OCI-LY3 (cell line): ENCODE data around the gene POLQ.

ENCODE experiments used
- H2AFZ ChIP-seq: fragments of 200-600, 300-600 bp; shearing (Covaris generic); 2 replicates; pipeline ENCODE4 v1.6.0; 2014; ENCODE audit warnings: antibody characterized with exemption, low read depth, low read length
- H3K27ac ChIP-seq: fragments of 200-600, 300-600 bp; sonication (generic); 2 replicates; pipeline ENCODE4 v1.5.1; 2014; ENCODE audit warnings: mild to moderate bottlenecking, low read length, moderate library complexity, mixed read lengths
- H3K27me3 ChIP-seq: fragments of 200-600, 300-600 bp; sonication (generic); 2 replicates; pipeline ENCODE4 v1.6.1; 2014; ENCODE audit warnings: low read depth, low read length, mixed read lengths
- H3K36me3 ChIP-seq: fragments of 200-600, 300-600 bp; sonication (generic); replicated peaks from 2 replicates; pipeline ENCODE3; 2014; ENCODE audit warnings: low read depth, low read length, mixed read lengths
- H3K4me1 ChIP-seq: fragments of 300-600, 200-600 bp; sonication (generic); 2 replicates; pipeline ENCODE4 v1.6.1; 2014; ENCODE audit warnings: low read length, mixed read lengths
- H3K4me2 ChIP-seq: fragments of 200-600, 300-600 bp; sonication (generic); 2 replicates; pipeline ENCODE4 v1.6.1; 2014; ENCODE audit warnings: low read length, mixed read lengths
- H3K4me3 ChIP-seq: fragments of 300-600, 200-600 bp; sonication (generic); 2 replicates; pipeline ENCODE4 v1.5.1; 2014; ENCODE audit warnings: antibody characterized with exemption, mild to moderate bottlenecking, low read length, moderate library complexity
- H3K79me2 ChIP-seq: fragments of 300-600, 200-600 bp; shearing (Covaris generic); 2 replicates; pipeline ENCODE4 v1.6.1; 2014; ENCODE audit warnings: mild to moderate bottlenecking, low read length, mixed read lengths
- H3K9ac ChIP-seq: fragments of 300-600, 200-600 bp; shearing (Covaris generic); 2 replicates; pipeline ENCODE4 v1.6.0; 2014; ENCODE audit warnings: mild to moderate bottlenecking, low read length, moderate library complexity
- H3K9me3 ChIP-seq: fragments of 200-600, 300-600 bp; shearing (Covaris generic); 2 replicates; pipeline ENCODE4 v1.6.1; 2014; ENCODE audit warnings: low read length, mixed read lengths; ENCODE audit not compliant: insufficient read depth
- H4K20me1 ChIP-seq: fragments of 200-600, 300-600 bp; sonication (generic); 2 replicates; pipeline ENCODE4 v1.6.1; 2016; ENCODE audit warnings: low read length, mixed read lengths; ENCODE audit not compliant: insufficient read depth
- EZH2phosphoT487 ChIP-seq: fragments of 200-600 bp; shearing (Covaris generic); IDR thresholded peaks from 2 replicates; pipeline ENCODE4 v1.6.1; 2018; ENCODE audit warnings: antibody characterized with exemption, mixed run types, low read depth
- TF ChIP-seq, protein P1 (sequence below): fragments of 200-600, 300-600 bp; sonication (generic); IDR thresholded peaks from 2 replicates; pipeline ENCODE4 v1.5.1; 2014; ENCODE audit warnings: antibody characterized with exemption, low read length, low read depth

Gene POLQ

DNA sequence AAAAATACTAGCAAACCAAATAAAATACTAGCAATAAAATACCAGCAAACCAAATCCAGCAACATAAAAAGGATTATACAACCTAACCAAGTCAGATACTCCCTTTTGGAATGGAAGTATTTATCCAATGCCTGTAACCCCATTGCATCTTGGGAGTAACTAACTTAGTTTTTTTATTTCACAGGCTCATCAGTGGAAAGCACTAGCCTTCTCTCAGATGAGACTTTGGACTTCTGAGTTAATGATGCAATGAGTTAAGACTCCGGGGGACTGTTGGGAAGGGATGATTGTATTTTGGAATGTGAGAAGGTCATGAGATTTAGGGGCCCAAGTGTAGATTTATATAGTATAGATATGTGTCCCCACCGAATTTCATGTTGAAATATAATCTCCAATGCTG is 41.2 kb downstream of the POLQ start:
- no peak overlapping the region for H3K4me2 ChIP-seq
- H3K36me3 ChIP-seq = peaks cover 35% of the 10 kb centered on the region
- no peak overlapping the region for H2AFZ ChIP-seq
- no peak for TF ChIP-seq EZH2phosphoT487
- TF ChIP-seq, protein P1, sequence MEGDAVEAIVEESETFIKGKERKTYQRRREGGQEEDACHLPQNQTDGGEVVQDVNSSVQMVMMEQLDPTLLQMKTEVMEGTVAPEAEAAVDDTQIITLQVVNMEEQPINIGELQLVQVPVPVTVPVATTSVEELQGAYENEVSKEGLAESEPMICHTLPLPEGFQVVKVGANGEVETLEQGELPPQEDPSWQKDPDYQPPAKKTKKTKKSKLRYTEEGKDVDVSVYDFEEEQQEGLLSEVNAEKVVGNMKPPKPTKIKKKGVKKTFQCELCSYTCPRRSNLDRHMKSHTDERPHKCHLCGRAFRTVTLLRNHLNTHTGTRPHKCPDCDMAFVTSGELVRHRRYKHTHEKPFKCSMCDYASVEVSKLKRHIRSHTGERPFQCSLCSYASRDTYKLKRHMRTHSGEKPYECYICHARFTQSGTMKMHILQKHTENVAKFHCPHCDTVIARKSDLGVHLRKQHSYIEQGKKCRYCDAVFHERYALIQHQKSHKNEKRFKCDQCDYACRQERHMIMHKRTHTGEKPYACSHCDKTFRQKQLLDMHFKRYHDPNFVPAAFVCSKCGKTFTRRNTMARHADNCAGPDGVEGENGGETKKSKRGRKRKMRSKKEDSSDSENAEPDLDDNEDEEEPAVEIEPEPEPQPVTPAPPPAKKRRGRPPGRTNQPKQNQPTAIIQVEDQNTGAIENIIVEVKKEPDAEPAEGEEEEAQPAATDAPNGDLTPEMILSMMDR = no peak
- H4K20me1 ChIP-seq = no peaks in the 10 kb centered on the region
- H3K27me3 ChIP-seq = no peaks in the 10 kb centered on the region
- H3K4me3 ChIP-seq = no peak overlapping the region
- no peaks in the 10 kb centered on the region for H3K9me3 ChIP-seq
- peaks cover 9% of the 10 kb centered on the region; the same call in 1 of the 2 replicates for H3K4me1 ChIP-seq
- no peak overlapping the region for H3K9ac ChIP-seq
- H3K79me2 ChIP-seq = peaks cover 7% of the 10 kb centered on the region; the same call in 1 of the 2 replicates
- H3K27ac ChIP-seq = no peak overlapping the region

DNA sequence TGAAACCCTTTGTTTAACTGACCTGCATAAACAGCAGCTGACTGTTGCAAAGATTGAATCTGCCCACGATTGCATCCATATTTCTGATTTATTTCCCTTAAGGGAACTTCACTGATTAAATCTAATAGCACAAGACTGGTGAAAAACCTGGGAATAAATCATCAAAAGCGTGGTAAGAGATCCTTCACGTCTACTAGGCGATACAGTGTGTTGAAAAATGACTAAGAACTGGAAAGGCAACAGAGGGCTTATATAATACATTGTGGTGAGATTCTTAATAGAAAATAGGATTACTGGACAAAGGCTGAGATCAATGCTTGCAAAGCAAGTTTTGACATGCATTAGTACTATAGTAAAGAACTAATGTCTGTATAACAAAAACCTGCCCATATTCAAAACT is 49.0 kb downstream of the POLQ start:
- H3K27ac ChIP-seq = no peak overlapping the region
- no peak overlapping the region for H3K4me2 ChIP-seq
- H3K4me1 ChIP-seq = no peaks in the 10 kb centered on the region
- no peaks in the 10 kb centered on the region for H4K20me1 ChIP-seq
- peaks cover 37% of the 10 kb centered on the region for H3K36me3 ChIP-seq
- peaks cover 7% of the 10 kb centered on the region; the same call in 1 of the 2 replicates for H3K79me2 ChIP-seq
- no peak overlapping the region for H3K9ac ChIP-seq
- no peak overlapping the region for H2AFZ ChIP-seq
- no peak overlapping the region for H3K4me3 ChIP-seq
- H3K27me3 ChIP-seq = no peaks in the 10 kb centered on the region
- TF ChIP-seq EZH2phosphoT487 = no peak
- TF ChIP-seq, protein P1 = no peak
- H3K9me3 ChIP-seq = no peaks in the 10 kb centered on the region

DNA sequence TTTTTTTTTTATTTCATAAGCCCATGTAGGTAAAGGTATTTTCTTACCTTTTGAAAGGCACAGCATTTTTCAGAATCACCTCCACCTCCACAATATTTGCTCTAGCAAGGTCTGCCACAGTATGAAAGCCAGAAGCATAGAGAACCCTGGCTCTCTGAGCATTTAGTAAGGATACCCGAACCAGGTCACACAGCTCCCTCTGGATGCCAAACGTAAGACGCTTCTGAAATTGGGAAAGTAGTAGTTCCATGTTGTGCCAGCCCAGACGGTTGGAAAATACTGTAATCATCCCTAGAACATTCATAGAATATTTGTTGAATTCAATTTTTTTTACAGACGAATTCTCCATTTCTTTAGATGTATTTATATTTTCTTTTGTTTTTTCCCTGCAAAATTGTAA is 52.4 kb downstream of the POLQ start:
- H3K4me3 ChIP-seq = no peak overlapping the region
- H3K79me2 ChIP-seq = peaks cover 3% of the 10 kb centered on the region; the same call in 1 of the 2 replicates
- H2AFZ ChIP-seq = no peak overlapping the region
- no peak overlapping the region for H3K27ac ChIP-seq
- H3K9ac ChIP-seq = no peak overlapping the region
- H3K9me3 ChIP-seq = no peaks in the 10 kb centered on the region
- TF ChIP-seq EZH2phosphoT487 = no peak
- TF ChIP-seq, protein P1 = no peak
- no peaks in the 10 kb centered on the region for H3K4me1 ChIP-seq
- no peaks in the 10 kb centered on the region for H4K20me1 ChIP-seq
- peaks cover 53% of the 10 kb centered on the region for H3K36me3 ChIP-seq
- no peaks in the 10 kb centered on the region for H3K27me3 ChIP-seq
- no peak overlapping the region for H3K4me2 ChIP-seq

DNA sequence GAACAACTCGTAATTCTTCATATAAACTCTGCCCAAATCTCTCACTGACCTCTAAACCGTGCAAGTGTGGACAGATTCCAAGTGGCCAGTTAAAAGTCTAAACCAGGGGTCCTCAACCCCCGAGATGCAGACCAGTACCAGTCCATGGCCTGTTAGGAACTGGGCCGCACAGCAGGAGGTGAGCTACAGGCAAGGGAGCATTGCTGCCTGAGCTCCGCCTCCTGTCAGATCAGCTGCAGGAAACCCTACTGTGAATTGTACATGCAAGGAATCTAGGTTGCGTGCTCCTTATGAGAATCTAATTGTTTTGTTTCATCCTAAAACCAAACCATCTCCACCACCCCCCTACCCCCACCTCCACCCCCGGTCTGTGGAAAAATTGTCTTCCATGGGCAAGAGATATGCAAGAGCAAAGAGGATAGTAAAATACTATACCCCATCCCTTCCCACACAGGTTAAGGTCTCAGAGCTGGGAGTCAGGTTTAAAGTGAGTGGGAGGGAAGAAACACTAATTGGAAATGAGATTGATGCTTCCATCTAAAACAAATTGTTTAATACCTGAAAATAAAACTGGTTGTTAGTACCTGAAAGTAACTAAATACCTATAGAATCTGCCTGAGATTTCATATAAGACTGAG is 54.0 kb downstream of the POLQ start:
- Histone ChIP-seq H3K4me3 (no peak overlapping the region), H3K27ac (no peak overlapping the region), H3K9me3 (no peaks in the 10 kb centered on the region), H2AFZ (no peak overlapping the region), H4K20me1 (no peaks in the 10 kb centered on the region), H3K4me1 (no peaks in the 10 kb centered on the region), H3K27me3 (no peaks in the 10 kb centered on the region), H3K4me2 (no peak overlapping the region), H3K36me3 (peaks cover 55% of the 10 kb centered on the region), H3K9ac (no peak overlapping the region), H3K79me2 (peaks cover 2% of the 10 kb centered on the region; the same call in 1 of the 2 replicates)
- TF ChIP-seq EZH2phosphoT487 = no peak
- TF ChIP-seq, protein P1 = no peak
